IPS-18a (cell line): ENCODE data around the gene FTO.

Experiments
- H3K27ac ChIP-seq: one replicate; pipeline ENCODE4 v1.5.1; 2013; ENCODE audit warnings: low read length
- H3K27me3 ChIP-seq: one replicate; pipeline ENCODE4 v1.6.1; 2013; ENCODE audit warnings: mild to moderate bottlenecking, low read length; ENCODE audit not compliant: control insufficient read depth, insufficient read depth
- H3K36me3 ChIP-seq: one replicate; pipeline ENCODE4 v1.6.1; 2013; ENCODE audit warnings: low read depth, low read length; ENCODE audit not compliant: control insufficient read depth
- H3K4me1 ChIP-seq: one replicate; pipeline ENCODE4 v1.6.1; 2013; ENCODE audit warnings: low read depth, low read length; ENCODE audit not compliant: control insufficient read depth
- H3K4me3 ChIP-seq: one replicate; pipeline ENCODE4 v1.5.1; 2013; ENCODE audit warnings: low read length
- H3K9ac ChIP-seq: one replicate; pipeline ENCODE4 v1.6.1; 2013; ENCODE audit warnings: mild to moderate bottlenecking, low read length, moderate library complexity
- H3K9me3 ChIP-seq: one replicate; pipeline ENCODE4 v1.6.1; 2013; ENCODE audit warnings: low read depth, low read length; ENCODE audit not compliant: control insufficient read depth

The FTO gene

GRCh38 chr16:54169112-54169511 lies 465.2 kb downstream of the FTO start:
- Histone ChIP-seq H3K27ac (no peak overlapping the region), H3K27me3 (no peaks in the 10 kb centered on the region), H3K9ac (no peak overlapping the region), H3K9me3 (no peaks in the 10 kb centered on the region), H3K4me1 (peaks cover 1% of the 10 kb centered on the region), H3K4me3 (no peak overlapping the region), H3K36me3 (no peaks in the 10 kb centered on the region)

DNA sequence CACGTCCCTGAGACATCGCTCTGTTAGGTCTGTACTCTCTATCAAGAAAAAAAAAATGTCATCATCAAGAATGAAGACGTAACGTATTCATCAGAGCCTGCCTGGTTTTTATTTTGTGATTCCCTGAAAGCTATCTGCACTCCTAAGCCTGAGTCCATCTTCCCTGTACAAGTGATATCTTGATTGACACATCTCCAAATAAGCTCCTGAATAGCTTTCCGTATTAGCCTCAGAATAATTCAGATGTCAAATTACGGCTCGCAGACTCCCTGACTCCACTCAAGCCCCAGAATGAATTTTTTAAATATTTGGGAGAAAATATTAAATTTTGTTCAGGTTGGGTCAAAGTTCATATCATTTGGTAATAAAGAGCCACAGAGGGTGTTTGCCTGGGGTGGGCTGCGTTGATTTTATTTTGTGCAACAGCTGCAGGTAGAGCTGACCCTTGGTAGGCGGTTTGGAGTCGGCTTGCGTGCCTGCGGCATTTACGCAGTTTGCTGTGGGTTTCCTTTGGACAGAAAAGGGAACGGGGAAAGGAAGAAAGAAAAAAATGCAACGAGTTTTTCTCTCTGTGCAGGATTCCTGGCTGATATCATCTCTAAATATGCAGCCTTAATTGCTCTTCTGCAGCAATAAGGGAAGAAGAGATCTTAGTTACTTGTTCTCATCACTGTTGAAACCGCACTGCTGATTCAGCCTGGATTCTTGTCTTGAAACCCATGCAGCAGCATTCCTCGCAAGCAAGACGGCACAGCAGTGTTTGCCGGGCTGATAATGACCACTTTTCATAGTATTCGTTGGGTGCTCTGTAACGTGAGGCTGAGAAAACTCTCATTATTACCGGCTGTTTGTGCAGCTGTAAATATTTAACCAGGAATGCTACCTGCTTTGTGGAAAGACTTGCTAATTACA lies 467.9 kb downstream of the FTO start:
- Histone ChIP-seq H3K27me3 (peaks cover 3% of the 10 kb centered on the region), H3K9me3 (no peaks in the 10 kb centered on the region), H3K4me3 (no peak overlapping the region), H3K36me3 (no peaks in the 10 kb centered on the region), H3K9ac (no peak overlapping the region), H3K4me1 (peaks cover 21% of the 10 kb centered on the region), H3K27ac (no peak overlapping the region)

GRCh38 chr16:54173490-54173889 lies 469.5 kb downstream of the FTO start:
- H3K27ac ChIP-seq = no peak overlapping the region
- H3K36me3 ChIP-seq = no peaks in the 10 kb centered on the region
- no peak overlapping the region for H3K9ac ChIP-seq
- no peak overlapping the region for H3K4me3 ChIP-seq
- H3K9me3 ChIP-seq = no peaks in the 10 kb centered on the region
- peaks cover 23% of the 10 kb centered on the region for H3K4me1 ChIP-seq
- H3K27me3 ChIP-seq = peaks cover 4% of the 10 kb centered on the region

DNA sequence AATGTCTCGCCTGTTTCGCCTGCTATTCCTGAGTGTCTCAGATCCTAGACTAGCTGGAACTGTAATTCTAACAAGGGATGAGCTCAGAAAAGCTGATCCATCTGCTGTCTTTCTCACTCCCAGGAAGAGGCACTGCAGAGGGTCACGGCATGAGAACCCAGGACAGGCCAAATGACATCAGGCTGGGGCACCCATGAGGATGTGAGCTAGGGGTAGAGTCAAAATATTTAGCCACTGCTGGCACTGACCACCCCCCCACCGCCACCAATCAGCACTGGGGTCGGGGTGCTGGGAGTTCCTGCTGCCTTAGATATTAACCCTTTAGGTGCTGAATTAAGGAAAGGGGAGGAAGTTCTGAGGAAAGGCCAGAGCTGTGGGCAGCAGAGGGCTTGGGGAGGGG lies 470.2 kb downstream of the FTO start:
- H3K36me3 ChIP-seq = no peaks in the 10 kb centered on the region
- H3K9ac ChIP-seq = no peak overlapping the region
- peaks cover 23% of the 10 kb centered on the region for H3K4me1 ChIP-seq
- H3K9me3 ChIP-seq = no peaks in the 10 kb centered on the region
- H3K4me3 ChIP-seq = no peak overlapping the region
- H3K27ac ChIP-seq = no peak overlapping the region
- peaks cover 4% of the 10 kb centered on the region for H3K27me3 ChIP-seq

DNA sequence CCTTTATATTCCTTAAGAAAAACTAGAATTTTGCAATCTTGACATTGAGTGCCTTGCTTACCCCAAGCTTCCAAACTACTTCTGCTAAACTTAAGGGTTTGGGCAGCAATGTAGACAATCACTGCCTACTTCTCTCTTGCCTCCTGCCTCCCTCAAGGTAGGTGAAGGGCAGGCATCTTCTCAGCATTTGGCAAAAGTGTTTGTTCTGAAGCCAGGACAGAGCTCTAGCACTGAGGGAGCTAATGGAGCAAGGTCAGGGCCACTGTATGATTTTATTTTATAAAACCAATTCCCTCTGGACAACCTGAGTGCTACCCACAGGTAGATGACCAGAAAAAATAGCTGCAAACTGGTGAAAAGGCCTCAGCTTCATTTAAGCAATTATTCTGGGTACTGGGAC lies 470.8 kb downstream of the FTO start:
- Histone ChIP-seq H3K27ac (no peak overlapping the region), H3K36me3 (no peaks in the 10 kb centered on the region), H3K27me3 (peaks cover 4% of the 10 kb centered on the region), H3K4me3 (no peak overlapping the region), H3K4me1 (peaks cover 23% of the 10 kb centered on the region), H3K9me3 (no peaks in the 10 kb centered on the region), H3K9ac (no peak overlapping the region)

DNA sequence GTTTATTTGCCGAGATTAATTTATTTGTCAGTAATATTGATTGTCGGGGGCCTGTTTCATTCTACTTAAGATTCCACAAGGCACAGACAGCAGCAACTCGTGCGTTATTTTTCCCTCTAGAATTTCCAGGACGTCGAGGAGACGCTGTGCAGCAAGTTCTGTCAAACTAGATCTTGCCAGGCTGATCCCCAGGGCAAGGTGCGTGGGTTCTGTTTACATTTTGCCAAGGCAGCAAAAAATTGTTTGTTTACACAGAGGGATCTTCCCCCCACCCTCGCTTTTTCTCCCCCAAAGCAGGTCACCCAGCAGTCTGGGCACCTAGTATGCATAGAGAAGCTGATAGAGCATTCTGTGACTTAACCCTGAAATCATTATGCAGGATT lies 471.2 kb downstream of the FTO start:
- H3K4me3 ChIP-seq = no peak overlapping the region
- no peak overlapping the region for H3K27ac ChIP-seq
- H3K9ac ChIP-seq = no peak overlapping the region
- H3K36me3 ChIP-seq = no peaks in the 10 kb centered on the region
- peaks cover 4% of the 10 kb centered on the region for H3K27me3 ChIP-seq
- no peaks in the 10 kb centered on the region for H3K9me3 ChIP-seq
- H3K4me1 ChIP-seq = peaks cover 23% of the 10 kb centered on the region

GRCh38 chr16:54175552-54176375 lies 471.8 kb downstream of the FTO start:
- Histone ChIP-seq H3K9ac (no peak overlapping the region), H3K36me3 (no peaks in the 10 kb centered on the region), H3K4me3 (no peak overlapping the region), H3K4me1 (peaks cover 23% of the 10 kb centered on the region), H3K9me3 (no peaks in the 10 kb centered on the region), H3K27me3 (peaks cover 4% of the 10 kb centered on the region), H3K27ac (no peak overlapping the region)

- Histone ChIP-seq H3K9ac (no peak overlapping the region), H3K27me3 (peaks cover 4% of the 10 kb centered on the region), H3K36me3 (no peaks in the 10 kb centered on the region), H3K4me3 (no peak overlapping the region), H3K9me3 (no peaks in the 10 kb centered on the region), H3K4me1 (peaks cover 23% of the 10 kb centered on the region), H3K27ac (no peak overlapping the region)
Observed at GRCh38 chr16:54176376-54176901, 472.5 kb downstream of the FTO start.

DNA sequence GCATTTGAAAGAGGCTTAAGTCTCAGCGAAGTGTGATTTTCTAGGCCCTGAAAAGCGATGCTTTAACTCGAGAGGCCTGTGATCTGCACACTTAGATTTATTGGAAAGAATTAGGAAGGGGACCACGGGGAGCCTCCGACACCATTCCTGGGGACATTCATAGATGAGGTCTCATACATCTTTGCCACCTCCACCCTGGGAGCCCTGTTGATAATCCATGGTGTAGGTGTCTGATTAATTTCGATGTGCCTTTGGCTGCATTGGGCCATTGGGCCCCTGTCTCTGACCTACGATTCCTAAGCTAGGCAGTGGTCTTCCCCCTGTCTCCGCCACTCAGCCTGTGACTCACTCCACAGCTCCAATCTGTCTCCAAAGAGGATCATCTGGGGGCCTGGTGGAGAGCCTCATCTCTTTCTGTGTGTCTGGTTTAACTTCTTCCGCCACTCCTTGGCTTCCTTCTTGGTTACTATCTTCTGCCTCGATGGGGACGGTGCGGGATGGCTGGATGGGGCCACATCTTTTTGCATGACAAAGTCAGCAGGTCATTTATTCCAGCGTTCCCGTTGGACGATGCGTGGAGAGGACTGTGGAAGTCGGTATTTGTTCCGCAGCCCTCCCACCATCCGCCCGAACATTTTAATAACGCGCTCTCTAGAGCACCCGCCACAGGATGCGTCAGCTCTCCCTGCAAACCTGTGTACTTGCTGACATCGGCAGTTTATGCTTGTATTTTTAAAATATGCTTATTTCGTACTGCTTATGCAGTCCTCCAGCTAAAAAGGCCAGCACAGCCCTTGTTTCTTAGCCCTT lies 473.3 kb downstream of the FTO start:
- Histone ChIP-seq H3K4me3 (no peak overlapping the region), H3K4me1 (peaks cover 23% of the 10 kb centered on the region), H3K9me3 (no peaks in the 10 kb centered on the region), H3K36me3 (no peaks in the 10 kb centered on the region), H3K27me3 (peaks cover 4% of the 10 kb centered on the region), H3K9ac (no peak overlapping the region), H3K27ac (no peak overlapping the region)

DNA sequence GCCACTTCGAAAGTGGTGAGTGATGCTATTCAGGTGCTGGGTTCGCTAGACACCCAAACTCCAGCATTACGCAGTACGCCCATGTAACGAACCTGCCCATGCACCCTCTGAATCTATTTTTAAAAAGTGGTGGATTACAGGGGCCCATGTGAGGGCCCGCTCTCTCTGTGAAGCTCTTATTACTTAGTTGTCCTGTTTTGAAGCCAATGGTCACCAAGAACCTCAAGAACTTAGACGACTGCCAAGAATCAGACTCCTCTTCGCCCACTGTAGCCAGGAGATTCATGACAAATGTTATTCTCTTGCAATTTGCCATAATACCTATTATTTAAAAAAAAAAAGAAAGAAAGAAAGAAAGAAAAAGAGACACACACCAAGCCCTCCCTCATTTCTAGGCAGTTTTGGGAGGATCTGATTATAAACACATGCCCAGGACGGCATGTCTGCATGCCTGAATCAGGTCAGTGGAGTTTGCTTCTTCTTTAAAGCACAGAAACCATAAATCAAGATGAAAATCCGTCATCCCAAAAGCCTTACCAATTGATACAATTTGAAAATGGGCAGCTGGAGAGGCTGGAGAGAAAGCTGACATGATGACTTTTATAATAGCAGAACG lies 474.0 kb downstream of the FTO start:
- Histone ChIP-seq H3K27me3 (peaks cover 4% of the 10 kb centered on the region), H3K9me3 (no peaks in the 10 kb centered on the region), H3K27ac (no peak overlapping the region), H3K4me3 (no peak overlapping the region), H3K4me1 (peaks cover 23% of the 10 kb centered on the region), H3K36me3 (no peaks in the 10 kb centered on the region), H3K9ac (no peak overlapping the region)
